Thyroid gland (tissue), 4 donors: Measurements from ENCODE around the gene HBM.
"Not testable (repeated sequence)": the region's sequence is repeated elsewhere in the genome, so short reads cannot be mapped to it uniquely, and the experiment has no call there.

ENCODE experiments used
- CTCF ChIP-seq, 6 experiments: fragments of 200-600 bp in 3 of 6; fragments of 450-650 bp in 3 of 6; sonication (generic) in 3 of 6; IDR thresholded peaks; one replicate each; pipeline ENCODE4 v1.5.1; 2016 to 2019; ENCODE audit warnings: antibody characterized with exemption in 6 of 6, mild to moderate bottlenecking in 2 of 6, inconsistent platforms in 1 of 6, moderate library complexity in 1 of 6
- POLR2A ChIP-seq, 2 donors: fragments of 450-650 bp; IDR thresholded peaks; one replicate each; pipeline ENCODE4 v1.6.1; 2017; ENCODE audit warnings: antibody characterized with exemption in 2 of 2, mild to moderate bottlenecking in 2 of 2, moderate library complexity in 1 of 2

- not testable (repeated sequence) for TF ChIP-seq CTCF, POLR2A (IDR thresholded peaks at IDR 0.05)
Observed at GRCh38 chr16:123558-124350, 42.0 kb upstream of the HBM start.
